ENCODE data around the gene ANAPC2.

ANAPC2 gene

DNA sequence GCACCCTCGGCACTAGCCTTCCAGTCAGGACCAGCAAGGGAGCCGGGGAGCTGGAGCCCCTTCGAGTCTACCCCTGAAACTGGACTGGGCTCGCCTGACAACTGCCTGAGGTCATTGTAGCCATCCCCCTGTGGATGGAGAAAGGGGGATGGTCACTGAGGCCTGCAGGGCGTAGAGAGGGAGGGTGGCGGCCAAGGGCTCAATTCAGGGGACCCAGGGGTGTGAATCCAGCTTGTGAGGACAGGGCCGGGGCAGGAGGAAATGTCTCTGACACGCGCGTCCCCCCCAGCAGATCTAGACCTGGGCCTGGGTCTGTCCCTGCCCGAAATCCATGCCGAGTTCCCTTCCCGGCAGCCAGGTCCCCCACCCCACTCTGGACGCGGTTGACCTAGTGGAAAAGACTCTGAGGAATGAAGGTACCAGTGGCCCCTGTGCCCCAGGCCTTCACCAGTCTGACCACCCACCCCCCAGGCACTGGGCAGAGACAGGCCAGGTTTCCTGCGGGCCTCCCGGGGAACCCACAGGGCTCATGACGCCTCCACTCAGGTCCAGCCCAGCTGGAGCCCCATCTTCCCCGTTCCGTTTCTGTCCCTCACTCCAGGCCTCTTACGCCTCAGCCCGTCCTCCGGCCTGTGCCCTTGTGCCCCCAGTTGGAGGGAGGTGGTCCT lies 43.1 kb upstream of the ANAPC2 start:
- Histone ChIP-seq H3K4me3 (no peak overlapping the region), H3K36me3 (no peaks in the 10 kb centered on the region), H3K27ac (no peak overlapping the region), H3K9me3 (no peaks in the 10 kb centered on the region), H3K27me3 (peaks cover 0 to 91% of the 10 kb centered on the region in 2 donors), H3K4me1 (peaks cover 0 to 31% (median 9%) of the 10 kb centered on the region in 4 donors)
- TF ChIP-seq, protein P1, sequence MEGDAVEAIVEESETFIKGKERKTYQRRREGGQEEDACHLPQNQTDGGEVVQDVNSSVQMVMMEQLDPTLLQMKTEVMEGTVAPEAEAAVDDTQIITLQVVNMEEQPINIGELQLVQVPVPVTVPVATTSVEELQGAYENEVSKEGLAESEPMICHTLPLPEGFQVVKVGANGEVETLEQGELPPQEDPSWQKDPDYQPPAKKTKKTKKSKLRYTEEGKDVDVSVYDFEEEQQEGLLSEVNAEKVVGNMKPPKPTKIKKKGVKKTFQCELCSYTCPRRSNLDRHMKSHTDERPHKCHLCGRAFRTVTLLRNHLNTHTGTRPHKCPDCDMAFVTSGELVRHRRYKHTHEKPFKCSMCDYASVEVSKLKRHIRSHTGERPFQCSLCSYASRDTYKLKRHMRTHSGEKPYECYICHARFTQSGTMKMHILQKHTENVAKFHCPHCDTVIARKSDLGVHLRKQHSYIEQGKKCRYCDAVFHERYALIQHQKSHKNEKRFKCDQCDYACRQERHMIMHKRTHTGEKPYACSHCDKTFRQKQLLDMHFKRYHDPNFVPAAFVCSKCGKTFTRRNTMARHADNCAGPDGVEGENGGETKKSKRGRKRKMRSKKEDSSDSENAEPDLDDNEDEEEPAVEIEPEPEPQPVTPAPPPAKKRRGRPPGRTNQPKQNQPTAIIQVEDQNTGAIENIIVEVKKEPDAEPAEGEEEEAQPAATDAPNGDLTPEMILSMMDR (IDR thresholded peaks at IDR 0.05), result no peak
- DNase-seq, result no peak
- intact Hi-C loops (cut with DNase I; ENCODE audit: low total_unique reads), result loop anchor here (2.0 kb wide), 1 partner anchor 109 kb away; no protein-coding TSS in a partner anchor

DNA sequence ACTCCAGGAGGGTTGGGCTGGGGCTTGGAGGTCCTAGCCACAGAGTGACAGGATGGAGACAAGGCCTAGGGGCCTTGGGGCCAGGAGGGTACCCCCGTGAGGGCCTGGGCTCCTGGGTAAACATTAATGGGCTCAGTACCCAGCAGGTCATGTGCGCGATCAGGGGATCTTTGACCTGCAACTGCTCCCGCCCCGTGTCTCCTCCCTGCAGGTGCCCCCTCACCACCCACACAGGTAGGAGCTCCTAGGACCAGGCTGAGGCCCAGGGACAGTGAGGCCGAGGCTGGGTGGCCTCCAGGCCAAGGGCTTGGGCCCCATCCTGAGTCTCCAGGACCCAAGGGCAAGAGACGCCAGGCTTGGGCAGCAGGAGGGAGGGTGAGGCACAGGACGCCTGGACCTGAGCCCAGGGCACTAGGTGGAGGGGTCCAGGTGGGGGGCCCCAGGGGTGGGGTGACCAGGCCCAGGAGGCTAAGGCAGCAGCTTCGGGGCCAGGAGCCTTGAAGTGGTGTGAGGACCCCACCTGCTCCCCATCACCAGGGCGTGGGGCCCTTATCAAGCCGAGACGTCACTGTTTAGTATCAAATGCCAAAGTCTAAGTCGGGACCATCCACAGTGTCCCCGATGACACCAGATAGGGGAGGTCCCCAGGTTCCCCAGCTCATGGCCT lies 42.5 kb upstream of the ANAPC2 start, which contains the start of gene SLC34A3:
Gene SLC34A3, plus strand, starts transcription at position 197 of the 667 bp plus-strand sequence. CDS start 802 bp downstream, outside the sequence.
- TF ChIP-seq, protein P1 (IDR thresholded peaks at IDR 0.05), result no peak
- Histone ChIP-seq H3K4me1 (peaks cover 0 to 24% (median 3%) of the 10 kb centered on the region in 4 donors), H3K36me3 (no peaks in the 10 kb centered on the region), H3K4me3 (no peak within 1 kb of the TSS), H3K9me3 (no peaks in the 10 kb centered on the region), H3K27ac (no peak within 1 kb of the TSS), H3K27me3 (peaks cover 0 to 86% of the 10 kb centered on the region in 2 donors)
- no peak for DNase-seq
- intact Hi-C loops (cut with DNase I; ENCODE audit: low total_unique reads), result loop anchor here (2.0 kb wide), 1 partner anchor 108 kb away; no protein-coding TSS in a partner anchor

DNA sequence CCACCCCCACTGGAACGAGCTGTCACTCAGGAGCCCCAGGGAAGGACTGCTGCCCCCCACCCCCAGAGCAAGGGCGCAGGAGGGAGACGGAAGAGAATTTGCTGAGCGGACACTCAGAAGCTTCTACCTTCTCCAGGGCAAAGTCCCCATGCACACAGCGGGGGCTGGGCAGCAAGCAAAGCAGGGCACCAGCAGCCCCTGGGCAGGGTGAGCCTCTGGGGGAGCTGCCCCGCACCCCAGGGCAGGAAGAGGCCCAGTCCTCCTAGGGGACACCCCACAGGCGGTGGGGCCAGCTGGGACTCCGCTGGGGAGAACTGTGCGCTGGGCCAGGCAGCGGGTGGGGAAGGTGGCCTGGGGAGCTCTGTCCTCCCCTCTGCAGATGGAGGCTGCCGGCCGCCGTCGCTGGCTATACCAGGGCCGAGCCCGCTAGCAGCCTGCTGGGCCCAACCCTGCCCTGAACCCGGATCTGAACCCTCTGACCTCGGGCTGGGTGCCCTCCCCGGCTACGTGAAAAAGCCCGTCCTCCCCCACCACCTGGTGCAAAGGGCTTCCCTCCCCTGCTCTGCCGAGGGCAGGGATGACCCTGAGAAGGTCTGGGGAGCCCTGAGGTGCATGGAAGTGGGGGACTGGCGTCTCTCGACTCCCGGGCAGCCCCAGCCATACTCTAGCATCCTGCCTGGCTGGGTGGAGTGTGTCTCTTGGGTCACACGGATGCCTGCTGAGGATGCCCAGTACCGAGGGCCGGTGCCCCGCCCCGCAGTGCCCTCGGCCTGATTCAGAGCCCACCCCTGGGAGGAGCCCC lies 41.7 kb upstream of the ANAPC2 start:
- no peak overlapping the region for H3K4me3 ChIP-seq
- TF ChIP-seq, protein P1 (IDR thresholded peaks at IDR 0.05), result no peak
- peaks cover 0 to 79% of the 10 kb centered on the region in 2 donors for H3K27me3 ChIP-seq
- no peaks in the 10 kb centered on the region for H3K9me3 ChIP-seq
- intact Hi-C loops (cut with DNase I; ENCODE audit: low total_unique reads), result loop anchor here (2.0 kb wide), 1 partner anchor 107 kb away; no protein-coding TSS in a partner anchor
- no peak for DNase-seq
- H3K36me3 ChIP-seq, result no peaks in the 10 kb centered on the region
- no peak overlapping the region for H3K27ac ChIP-seq
- H3K4me1 ChIP-seq, result peaks cover 0 to 26% (median 3%) of the 10 kb centered on the region in 4 donors

DNA sequence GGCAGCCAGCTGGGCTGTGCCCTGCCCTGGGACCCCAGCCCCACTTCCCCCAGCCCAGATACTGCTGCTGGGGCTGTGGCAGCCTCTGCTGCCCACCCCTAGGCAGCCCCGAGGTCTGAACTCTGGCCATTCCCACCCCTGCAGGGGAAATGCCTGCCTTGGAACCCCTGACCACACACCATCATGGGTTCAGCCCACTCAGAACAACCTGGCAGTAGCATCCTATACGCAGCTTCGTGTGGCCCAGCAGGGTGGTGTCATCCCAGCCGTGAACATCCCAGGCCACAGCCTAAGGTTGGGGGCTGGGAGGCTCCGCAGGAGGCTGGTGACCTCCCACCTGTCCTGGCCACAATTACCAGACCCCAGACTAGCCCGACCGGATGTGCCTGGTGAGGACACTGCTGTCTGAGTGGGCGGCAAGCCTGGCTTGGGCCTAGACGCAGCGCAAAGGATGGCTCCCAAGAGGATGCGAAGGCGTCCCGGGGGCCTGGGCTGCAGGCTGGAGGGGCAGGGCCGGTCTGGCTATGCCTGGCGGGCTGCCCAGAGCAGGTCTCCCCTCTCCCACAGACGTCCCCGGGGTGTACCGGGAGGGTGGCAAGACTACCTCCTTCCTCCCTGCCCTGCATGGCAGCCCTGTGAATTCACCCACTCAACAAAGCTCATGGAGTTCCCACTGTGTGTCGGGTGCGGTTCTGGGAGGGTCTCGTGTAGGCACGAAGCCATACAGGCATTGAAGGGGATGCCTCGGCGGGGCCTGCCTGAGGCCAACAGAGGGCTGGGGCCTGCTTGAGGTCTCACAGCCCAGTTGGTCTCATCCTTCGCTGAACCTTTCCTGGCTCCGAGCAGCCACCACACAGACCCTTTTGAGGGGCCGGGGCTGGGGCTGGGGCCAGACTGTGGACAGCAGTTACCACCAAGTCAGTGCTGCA lies 40.9 kb upstream of the ANAPC2 start:
- H3K4me3 ChIP-seq, result no peak overlapping the region
- no peak for DNase-seq
- peaks cover 0 to 70% of the 10 kb centered on the region in 2 donors for H3K27me3 ChIP-seq
- H3K9me3 ChIP-seq, result no peaks in the 10 kb centered on the region
- TF ChIP-seq, protein P1 (IDR thresholded peaks at IDR 0.05), result no peak
- no peaks in the 10 kb centered on the region for H3K36me3 ChIP-seq
- H3K4me1 ChIP-seq, result peaks cover 0 to 33% (median 4%) of the 10 kb centered on the region in 4 donors
- intact Hi-C loops (cut with DNase I; ENCODE audit: low total_unique reads), result no loop called here
- H3K27ac ChIP-seq, result no peak overlapping the region
